ENCODE data around the gene PIAS3.

GRCh38 chr1:145889722-145890121 lies 30.8 kb upstream of the PIAS3 start:
- TF ChIP-seq YY1 (IDR thresholded peaks at IDR 0.05; ENCODE audit: insufficient read depth, insufficient read length) (no peak), ZNF274 (IDR thresholded peaks at IDR 0.05; ENCODE audit: low read depth, low read length) (no peak), SUZ12 (IDR thresholded peaks at IDR 0.05; ENCODE audit: extremely low read depth, insufficient read depth, insufficient read length) (no peak)
